ENCODE measurements around the gene PTK6. TPM values are rescaled to one million over a fixed set of nuclear protein-coding genes. Genes with fewer than 3 reads are reported as not detected.

PTK6 gene
- total RNA-seq, 3 donors from 2014 or later (not counting 1 experiment from before 2014, with no cell fraction given), result 0.16 to 0.48 TPM; not detected in 1

- Mint-ChIP-seq H3K4me1 (peaks cover 0 to 5% of the 10 kb centered on the region in 2 donors), H3K4me3 (no peak overlapping the region), H3K27me3 (ENCODE audit: low read depth in 2 of 2) (peaks cover 22 to 35% of the 10 kb centered on the region in 2 donors), H3K9me3 (peaks cover 0 to 2% of the 10 kb centered on the region in 2 donors), H3K27ac (no peak overlapping the region), H3K36me3 (no peaks in the 10 kb centered on the region)
- ATAC-seq (no peak), DNase-seq (no peak)
- no peaks in the 10 kb centered on the region for H3K9me3 ChIP-seq (ENCODE audit: control insufficient read depth, insufficient read depth, low read length)
- peaks cover 11% of the 10 kb centered on the region for H3K27me3 ChIP-seq (ENCODE audit: control insufficient read depth, insufficient read depth, low read length)
- no peaks in the 10 kb centered on the region for H3K4me1 ChIP-seq (ENCODE audit: control insufficient read depth, insufficient read depth, low read length)
- WGBS (ENCODE audit: insufficient coverage), result 90% methylated on average over 3 of the region's 3 CpGs
- no peak overlapping the region for H3K27ac ChIP-seq (ENCODE audit: low read length)
- H3K4me3 ChIP-seq (ENCODE audit: low read length), result no peak overlapping the region
- H3K36me3 ChIP-seq (ENCODE audit: control insufficient read depth, insufficient read depth, low read length), result no peaks in the 10 kb centered on the region
- intact Hi-C loops (cut with micrococcal nuclease), result no loop called here
- TF ChIP-seq CTCF (IDR thresholded peaks at IDR 0.05), result no peak
Measured at GRCh38 chr20:63513207-63513606, 24.0 kb downstream of the PTK6 start.

- H3K4me3 Mint-ChIP-seq, result no peak overlapping the region
- Histone ChIP-seq H3K4me3 (ENCODE audit: low read length) (no peak overlapping the region), H3K9me3 (ENCODE audit: control insufficient read depth, insufficient read depth, low read length) (peaks cover 3% of the 10 kb centered on the region), H3K27me3 (ENCODE audit: control insufficient read depth, insufficient read depth, low read length) (peaks cover 11% of the 10 kb centered on the region), H3K36me3 (ENCODE audit: control insufficient read depth, insufficient read depth, low read length) (no peaks in the 10 kb centered on the region), H3K27ac (ENCODE audit: low read length) (no peak overlapping the region), H3K4me1 (ENCODE audit: control insufficient read depth, insufficient read depth, low read length) (no peaks in the 10 kb centered on the region)
- DNase-seq, result no peak
- intact Hi-C loops (cut with micrococcal nuclease), result no loop called here
- no peak for TF ChIP-seq CTCF (IDR thresholded peaks at IDR 0.05)
- peaks cover 26 to 42% of the 10 kb centered on the region in 2 donors for H3K27me3 Mint-ChIP-seq (ENCODE audit: low read depth in 2 of 2)
- 85% methylated on average over 9 of the region's 9 CpGs for WGBS (ENCODE audit: insufficient coverage)
- H3K9me3 Mint-ChIP-seq, result no peaks in the 10 kb centered on the region
- no peak overlapping the region for H3K27ac Mint-ChIP-seq
- H3K36me3 Mint-ChIP-seq, result no peaks in the 10 kb centered on the region
- no peak for ATAC-seq
- H3K4me1 Mint-ChIP-seq, result no peaks in the 10 kb centered on the region
Measured at GRCh38 chr20:63509088-63509564, 28.1 kb downstream of the PTK6 start.

- DNase-seq (no peak), ATAC-seq (no peak)
- Mint-ChIP-seq H3K9me3 (no peaks in the 10 kb centered on the region), H3K36me3 (no peaks in the 10 kb centered on the region), H3K4me1 (no peaks in the 10 kb centered on the region), H3K4me3 (no peak overlapping the region), H3K27ac (no peak overlapping the region), H3K27me3 (ENCODE audit: low read depth in 2 of 2) (peaks cover 26 to 41% of the 10 kb centered on the region in 2 donors)
- Histone ChIP-seq H3K36me3 (ENCODE audit: control insufficient read depth, insufficient read depth, low read length) (no peaks in the 10 kb centered on the region), H3K4me3 (ENCODE audit: low read length) (no peak overlapping the region), H3K27me3 (ENCODE audit: control insufficient read depth, insufficient read depth, low read length) (peaks cover 11% of the 10 kb centered on the region), H3K9me3 (ENCODE audit: control insufficient read depth, insufficient read depth, low read length) (peaks cover 3% of the 10 kb centered on the region), H3K27ac (ENCODE audit: low read length) (no peak overlapping the region), H3K4me1 (ENCODE audit: control insufficient read depth, insufficient read depth, low read length) (no peaks in the 10 kb centered on the region)
- no peak for TF ChIP-seq CTCF (IDR thresholded peaks at IDR 0.05)
- WGBS (ENCODE audit: insufficient coverage), result 79% methylated on average over 32 of the region's 33 CpGs
- intact Hi-C loops (cut with micrococcal nuclease), result no loop called here
Measured at GRCh38 chr20:63508072-63508768, 29.0 kb downstream of the PTK6 start.
